ENCODE data around the gene TMEM181. TPM values are rescaled to one million over a fixed set of nuclear protein-coding genes. Genes with fewer than 3 reads are reported as not detected.

TMEM181 gene
- total and polyA plus RNA-seq, 2 of the 13 experiments (the other 11 are each of a cell fraction or from before 2014, with no cell fraction given), result 59.1 to 108 TPM

- peak; percentile 73; the same call in 1 of the 2 replicates for TF ChIP-seq E2F2 (CRISPR knock-in tag; IDR thresholded peaks at IDR 0.05; ENCODE audit: borderline replicate concordance)
- no peak for TF ChIP-seq FOXO4 (CRISPR knock-in tag; conservative IDR thresholded peaks at IDR 0.05)
- TF ChIP-seq HNF1A (IDR thresholded peaks at IDR 0.05; ENCODE audit: low read depth), result peak; percentile 54; the same call in 1 of the 2 replicates
- peak; percentile 91 for TF ChIP-seq HNF1A (CRISPR knock-in tag; IDR thresholded peaks at IDR 0.05; ENCODE audit: borderline replicate concordance)
- TF ChIP-seq DDIT3 (CRISPR knock-in tag; IDR thresholded peaks at IDR 0.05), result no peak
- TF ChIP-seq ZBTB7A (CRISPR knock-in tag; IDR thresholded peaks at IDR 0.05), result peak; percentile 95
- peak; percentile 96 for TF ChIP-seq ZFP36L1 (CRISPR knock-in tag; IDR thresholded peaks at IDR 0.05)
- TF ChIP-seq ATM (IDR thresholded peaks at IDR 0.05; ENCODE audit: borderline replicate concordance), result no peak
- peak; percentile 99 for TF ChIP-seq SAP130 (CRISPR knock-in tag; IDR thresholded peaks at IDR 0.05; ENCODE audit: low read depth)
- peak; percentile 86 for TF ChIP-seq NCOA2 (CRISPR knock-in tag; IDR thresholded peaks at IDR 0.05)
- TF ChIP-seq ZNF546 (CRISPR knock-in tag; conservative IDR thresholded peaks at IDR 0.05), result peak; percentile 82; the same call in 1 of the 2 replicates
- TF ChIP-seq ZNF550 (CRISPR knock-in tag; IDR thresholded peaks at IDR 0.05; ENCODE audit: borderline replicate concordance), result peak; percentile 87; the same call in 1 of the 2 replicates
- peak; percentile 100 for TF ChIP-seq KDM3A (CRISPR knock-in tag; IDR thresholded peaks at IDR 0.05; ENCODE audit: low read depth)
- no peak for TF ChIP-seq SMC3 (IDR thresholded peaks at IDR 0.05; ENCODE audit: low read length)
- TF ChIP-seq TAF15 (IDR thresholded peaks at IDR 0.05; ENCODE audit: low read depth, low read length, poor library complexity, severe bottlenecking), result peak; percentile 20
- TF ChIP-seq SATB2 (CRISPR knock-in tag; IDR thresholded peaks at IDR 0.05), result peak; percentile 62; the same call in 1 of the 2 replicates
- TF ChIP-seq ZNF816 (CRISPR knock-in tag; IDR thresholded peaks at IDR 0.05; ENCODE audit: borderline replicate concordance), result peak; percentile 97; the same call in 1 of the 2 replicates
- TF ChIP-seq PAWR (CRISPR knock-in tag; IDR thresholded peaks at IDR 0.05; ENCODE audit: borderline replicate concordance), result peak; percentile 97; the same call in 1 of the 2 replicates
- TF ChIP-seq THYN1 (CRISPR knock-in tag; IDR thresholded peaks at IDR 0.05; ENCODE audit: borderline replicate concordance, low read depth), result 0 out of 2 replicates have a peak, but pooled peaks have one; percentile 22
- TF ChIP-seq KDM5B (CRISPR knock-in tag; IDR thresholded peaks at IDR 0.05; ENCODE audit: borderline replicate concordance), result peak; percentile 100
- TF ChIP-seq ATAD3A (CRISPR knock-in tag; IDR thresholded peaks at IDR 0.05), result no peak
- TF ChIP-seq MTA3 (CRISPR knock-in tag; IDR thresholded peaks at IDR 0.05), result no peak
- TF ChIP-seq TOPORS (CRISPR knock-in tag; IDR thresholded peaks at IDR 0.05), result peak; percentile 82
- TF ChIP-seq ZNF792 (CRISPR knock-in tag; IDR thresholded peaks at IDR 0.05), result peak; percentile 99
Observed at GRCh38 chr6:158571826-158572652, 12.1 kb downstream of the TMEM181 start (continued).

Measured in HepG2 (cell line).